HCT116 (cell line): ENCODE results near the gene STYXL1.

Experiments used
- EZH2 ChIP-seq: fragments of 200-600 bp; sonication (generic); IDR thresholded peaks from 2 replicates; pipeline ENCODE4 v1.6.1; 2017; ENCODE audit warnings: antibody characterized with exemption, mixed run types
- FOSL1 ChIP-seq: IDR thresholded peaks from 2 replicates; pipeline ENCODE4 v1.6.1; 2012; ENCODE audit warnings: low read depth
- POLR2A ChIP-seq: IDR thresholded peaks from 2 replicates; pipeline ENCODE4 v1.7.0; 2011; ENCODE audit warnings: borderline replicate concordance; ENCODE audit not compliant: insufficient read depth, insufficient read length; ENCODE audit errors: extremely low read depth
- POLR2AphosphoS5 ChIP-seq: IDR thresholded peaks from 2 replicates; pipeline ENCODE4 v1.6.1; 2011; ENCODE audit warnings: mild to moderate bottlenecking, low read depth, low read length, moderate library complexity
- SP1 ChIP-seq: IDR thresholded peaks from 2 replicates; pipeline ENCODE4 v1.6.1; 2012; ENCODE audit warnings: low read depth
- TCF7L2 ChIP-seq: IDR thresholded peaks from 2 replicates; pipeline ENCODE4 v1.7.0; 2011; ENCODE audit warnings: borderline replicate concordance, inconsistent platforms; ENCODE audit not compliant: insufficient read depth, insufficient read length; ENCODE audit errors: extremely low read depth
- YY1 ChIP-seq: IDR thresholded peaks from 2 replicates; pipeline ENCODE4 v1.6.1; 2011; ENCODE audit warnings: low read length, low read depth, moderate library complexity, mild to moderate bottlenecking; ENCODE audit not compliant: insufficient replicate concordance; ENCODE audit errors: extremely low read depth
- ZFX ChIP-seq: fragments of 450-650 bp; IDR thresholded peaks from 2 replicates; pipeline ENCODE4 v1.6.1; 2017
- ZNF274 ChIP-seq: fragments of 200-500 bp; sonication (Bioruptor generic); IDR thresholded peaks from 2 replicates; pipeline ENCODE4 v1.6.1; 2014; ENCODE audit warnings: mild to moderate bottlenecking, low read depth, low read length, inconsistent platforms
- TF ChIP-seq, protein P1 (sequence below), 3 experiments: fragments of 200-600 bp in 1 of 3; sonication (generic) in 1 of 3; IDR thresholded peaks in 2 of 3; conservative IDR thresholded peaks in 1 of 3; 2 replicates each; pipeline ENCODE4 v1.5.1; 2012 to 2017; ENCODE audit warnings: low read depth in 2 of 3, low read length in 2 of 3, antibody characterized with exemption in 1 of 3, borderline replicate concordance in 1 of 3, control low read depth in 1 of 3, mild to moderate bottlenecking in 1 of 3, mixed read lengths in 1 of 3, mixed run types in 1 of 3, moderate library complexity in 1 of 3; ENCODE audit not compliant: insufficient read depth in 1 of 3
- TF ChIP-seq, protein P2 (sequence below): IDR thresholded peaks from 2 replicates; pipeline ENCODE4 v1.6.1; 2012

DNA sequence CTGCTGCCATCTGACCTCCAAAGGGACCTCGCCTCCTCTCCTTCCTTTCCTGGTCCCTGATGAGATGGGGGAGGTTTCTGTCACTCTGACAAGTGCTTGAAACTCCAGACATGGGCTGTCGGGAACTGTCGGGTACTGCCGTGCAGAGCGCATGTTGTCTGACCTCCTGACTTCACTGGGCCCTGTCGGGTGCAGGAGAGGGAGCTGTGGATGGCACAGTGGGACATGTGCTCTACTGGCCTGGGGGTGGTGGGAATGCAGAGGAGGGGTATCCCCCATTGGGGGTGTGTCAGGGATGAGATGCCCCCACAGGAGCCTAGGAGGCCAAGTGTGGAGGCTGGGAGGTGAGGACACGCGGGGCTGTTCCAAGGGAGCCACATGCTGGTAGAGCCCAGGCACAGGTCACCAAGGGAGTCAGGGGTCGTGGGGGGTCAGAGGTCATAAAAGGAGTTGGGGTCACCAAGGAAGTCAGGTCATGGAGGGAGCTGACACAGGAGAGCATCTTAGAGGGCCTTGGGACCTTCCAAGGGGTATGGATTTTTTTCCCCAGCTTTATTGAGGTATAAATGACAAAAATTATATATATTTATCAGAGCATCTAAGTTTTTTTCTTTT is 84.3 kb downstream of the STYXL1 start:
- TF ChIP-seq, protein P1, sequence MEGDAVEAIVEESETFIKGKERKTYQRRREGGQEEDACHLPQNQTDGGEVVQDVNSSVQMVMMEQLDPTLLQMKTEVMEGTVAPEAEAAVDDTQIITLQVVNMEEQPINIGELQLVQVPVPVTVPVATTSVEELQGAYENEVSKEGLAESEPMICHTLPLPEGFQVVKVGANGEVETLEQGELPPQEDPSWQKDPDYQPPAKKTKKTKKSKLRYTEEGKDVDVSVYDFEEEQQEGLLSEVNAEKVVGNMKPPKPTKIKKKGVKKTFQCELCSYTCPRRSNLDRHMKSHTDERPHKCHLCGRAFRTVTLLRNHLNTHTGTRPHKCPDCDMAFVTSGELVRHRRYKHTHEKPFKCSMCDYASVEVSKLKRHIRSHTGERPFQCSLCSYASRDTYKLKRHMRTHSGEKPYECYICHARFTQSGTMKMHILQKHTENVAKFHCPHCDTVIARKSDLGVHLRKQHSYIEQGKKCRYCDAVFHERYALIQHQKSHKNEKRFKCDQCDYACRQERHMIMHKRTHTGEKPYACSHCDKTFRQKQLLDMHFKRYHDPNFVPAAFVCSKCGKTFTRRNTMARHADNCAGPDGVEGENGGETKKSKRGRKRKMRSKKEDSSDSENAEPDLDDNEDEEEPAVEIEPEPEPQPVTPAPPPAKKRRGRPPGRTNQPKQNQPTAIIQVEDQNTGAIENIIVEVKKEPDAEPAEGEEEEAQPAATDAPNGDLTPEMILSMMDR (IDR thresholded peaks at IDR 0.05 in 2 of 3, conservative IDR thresholded peaks at IDR 0.05 in 1 of 3; ENCODE audit: borderline replicate concordance in 1 of 3, insufficient read depth in 1 of 3, low read depth in 2 of 3, low read length in 2 of 3) = no peak
- TF ChIP-seq ZNF274 (no peak), POLR2A (no peak), FOSL1 (no peak), TCF7L2 (no peak), SP1 (no peak), EZH2 (no peak), POLR2AphosphoS5 (no peak), ZFX (no peak), YY1 (no peak)
- TF ChIP-seq, protein P2, sequence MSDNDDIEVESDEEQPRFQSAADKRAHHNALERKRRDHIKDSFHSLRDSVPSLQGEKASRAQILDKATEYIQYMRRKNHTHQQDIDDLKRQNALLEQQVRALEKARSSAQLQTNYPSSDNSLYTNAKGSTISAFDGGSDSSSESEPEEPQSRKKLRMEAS = no peak
